Spinal cord (tissue), 10 donors: ENCODE results near the gene RFTN1. TPM values are rescaled to one million over a fixed set of nuclear protein-coding genes. Genes with fewer than 3 reads are reported as not detected.

Experiments used
- DNase-seq, 6 donors: peaks; one replicate each; pipeline versions ENCODE4 v3.0.0 to v3.0.0-alpha.2; 2013 to 2015; ENCODE audit warnings: low spot score in 6 of 6, low read depth in 4 of 6
- H3K27ac ChIP-seq: one replicate; pipeline ENCODE4 v1.5.1; 2013; ENCODE audit warnings: low read depth, low read length, control low read depth
- H3K27me3 ChIP-seq: one replicate; pipeline ENCODE4 v1.6.1; 2013; ENCODE audit warnings: low read length; ENCODE audit not compliant: control insufficient read depth, insufficient read depth
- H3K36me3 ChIP-seq: one replicate; pipeline ENCODE4 v1.6.1; 2013; ENCODE audit warnings: low read length; ENCODE audit not compliant: control insufficient read depth, insufficient read depth
- H3K4me1 ChIP-seq: one replicate; pipeline ENCODE4 v1.6.1; 2013; ENCODE audit warnings: low read length; ENCODE audit not compliant: control insufficient read depth, insufficient read depth
- H3K4me3 ChIP-seq: one replicate; pipeline ENCODE4 v1.5.1; 2013; ENCODE audit warnings: low read depth, low read length, control low read depth
- H3K9me3 ChIP-seq: one replicate; pipeline ENCODE4 v1.6.1; 2013; ENCODE audit warnings: low read length; ENCODE audit not compliant: control insufficient read depth, insufficient read depth
- WGBS: methylation state at CpG from one replicate; pipeline ENCODE4 v1.1.5; 2013; ENCODE audit warnings: missing lambda C conversion rate; ENCODE audit not compliant: insufficient coverage; 5-methylcytosine and 5-hydroxymethylcytosine counted together
- polyA plus RNA-seq, 2 donors: library from polyadenylated mRNA; unstranded; fragments of 120-200 nt; gene quantifications; one replicate each; pipeline ENCODE4 v1.2.1, GENCODE V29; 2013; ENCODE audit not compliant: insufficient read length in 2 of 2
- total RNA-seq, 2 donors: library from RNA; depleted of rRNA in 1 of 2; stranded (reverse); fragments of 120-200 nt in 1 of 2; fragments of >200 nt in 1 of 2; gene quantifications; one replicate each; pipeline versions ENCODE4 v1.2.3 to v1.2.4, GENCODE V29; 2013 to 2014
- donor health status: healthy.

RFTN1 gene
- total and polyA plus RNA-seq, 4 donors = 15.6 to 26.8 (median 25.7) TPM

GRCh38 chr3:16474216-16474615 is 39.3 kb downstream of the RFTN1 start:
- Histone ChIP-seq H3K9me3 (peaks cover 7% of the 10 kb centered on the region), H3K4me3 (no peak overlapping the region), H3K36me3 (no peaks in the 10 kb centered on the region), H3K27me3 (no peaks in the 10 kb centered on the region), H3K4me1 (no peaks in the 10 kb centered on the region), H3K27ac (no peak overlapping the region)
- DNase-seq = no peak
- WGBS = 88% methylated on average over 1 of the region's 2 CpGs

- Histone ChIP-seq H3K4me3 (no peak overlapping the region), H3K9me3 (peaks cover 7% of the 10 kb centered on the region), H3K4me1 (no peaks in the 10 kb centered on the region), H3K36me3 (no peaks in the 10 kb centered on the region), H3K27me3 (no peaks in the 10 kb centered on the region), H3K27ac (no peak overlapping the region)
- WGBS = 79% methylated on average over 7 of the region's 8 CpGs
- DNase-seq = no peak
These were observed 40.9 kb downstream of the RFTN1 start for GRCh38 chr3:16472593-16472992.

- H3K4me3 ChIP-seq = no peak overlapping the region
- no peaks in the 10 kb centered on the region for H3K36me3 ChIP-seq
- H3K4me1 ChIP-seq = no peaks in the 10 kb centered on the region
- DNase-seq = no peak
- 60% methylated on average over 1 of the region's 3 CpGs for WGBS
- H3K27ac ChIP-seq = no peak overlapping the region
- peaks cover 5% of the 10 kb centered on the region for H3K9me3 ChIP-seq
- no peaks in the 10 kb centered on the region for H3K27me3 ChIP-seq
These were observed 41.6 kb downstream of the RFTN1 start for GRCh38 chr3:16471897-16472296.

- Histone ChIP-seq H3K36me3 (no peaks in the 10 kb centered on the region), H3K27me3 (no peaks in the 10 kb centered on the region), H3K27ac (no peak overlapping the region), H3K4me3 (no peak overlapping the region), H3K9me3 (peaks cover 5% of the 10 kb centered on the region), H3K4me1 (no peaks in the 10 kb centered on the region)
- DNase-seq = no peak
- 75% methylated on average over 1 of the region's 1 CpG for WGBS
These were observed 42.9 kb downstream of the RFTN1 start for GRCh38 chr3:16470590-16470989.

- WGBS = 68% methylated on average over 2 of the region's 10 CpGs
- H3K4me3 ChIP-seq = no peak overlapping the region
- DNase-seq = peak in 1 of 6 donors; percentile 83
- H3K9me3 ChIP-seq = peaks cover 5% of the 10 kb centered on the region
- H3K4me1 ChIP-seq = no peaks in the 10 kb centered on the region
- H3K27me3 ChIP-seq = no peaks in the 10 kb centered on the region
- no peak overlapping the region for H3K27ac ChIP-seq
- H3K36me3 ChIP-seq = no peaks in the 10 kb centered on the region
These were observed 45.0 kb downstream of the RFTN1 start for GRCh38 chr3:16468336-16469098.

- no peaks in the 10 kb centered on the region for H3K4me1 ChIP-seq
- DNase-seq = peak in 1 of 6 donors; percentile 40
- H3K4me3 ChIP-seq = no peak overlapping the region
- no peak overlapping the region for H3K27ac ChIP-seq
- peaks cover 5% of the 10 kb centered on the region for H3K9me3 ChIP-seq
- H3K27me3 ChIP-seq = no peaks in the 10 kb centered on the region
- H3K36me3 ChIP-seq = no peaks in the 10 kb centered on the region
- WGBS = 68% methylated on average over 4 of the region's 6 CpGs
These were observed 45.5 kb downstream of the RFTN1 start for GRCh38 chr3:16468002-16468335.

- no peak overlapping the region for H3K27ac ChIP-seq
- H3K4me1 ChIP-seq = no peaks in the 10 kb centered on the region
- no peaks in the 10 kb centered on the region for H3K36me3 ChIP-seq
- peaks cover 5% of the 10 kb centered on the region for H3K9me3 ChIP-seq
- H3K27me3 ChIP-seq = no peaks in the 10 kb centered on the region
- 79% methylated on average over 5 of the region's 9 CpGs for WGBS
- no peak overlapping the region for H3K4me3 ChIP-seq
- DNase-seq = no peak
These were observed 46.1 kb downstream of the RFTN1 start for GRCh38 chr3:16467393-16467792.

GRCh38 chr3:16466822-16467221 is 46.7 kb downstream of the RFTN1 start:
- Histone ChIP-seq H3K4me3 (no peak overlapping the region), H3K9me3 (peaks cover 5% of the 10 kb centered on the region), H3K36me3 (no peaks in the 10 kb centered on the region), H3K27ac (no peak overlapping the region), H3K4me1 (no peaks in the 10 kb centered on the region), H3K27me3 (no peaks in the 10 kb centered on the region)
- no peak for DNase-seq
- WGBS = 63% methylated on average over 3 of the region's 4 CpGs

GRCh38 chr3:16464511-16465148 is 48.9 kb downstream of the RFTN1 start:
- WGBS = 50% methylated on average over 1 of the region's 3 CpGs
- no peak overlapping the region for H3K27ac ChIP-seq

GRCh38 chr3:16463914-16464313 is 49.6 kb downstream of the RFTN1 start:
- Histone ChIP-seq H3K4me1 (peaks cover 3% of the 10 kb centered on the region), H3K27me3 (no peaks in the 10 kb centered on the region)
- WGBS = 70% methylated on average over 5 of the region's 5 CpGs

More at GRCh38 chr3:16464511-16465148, 48.9 kb downstream of the RFTN1 start:
- peak in 1 of 6 donors; percentile 37 for DNase-seq
- no peaks in the 10 kb centered on the region for H3K27me3 ChIP-seq
- no peaks in the 10 kb centered on the region for H3K36me3 ChIP-seq
- no peaks in the 10 kb centered on the region for H3K9me3 ChIP-seq
- H3K4me1 ChIP-seq = peaks cover 3% of the 10 kb centered on the region
- H3K4me3 ChIP-seq = no peak overlapping the region

More at GRCh38 chr3:16463914-16464313, 49.6 kb downstream of the RFTN1 start:
- no peaks in the 10 kb centered on the region for H3K9me3 ChIP-seq
- no peak overlapping the region for H3K4me3 ChIP-seq
- DNase-seq = no peak
- no peak overlapping the region for H3K27ac ChIP-seq
- no peaks in the 10 kb centered on the region for H3K36me3 ChIP-seq
